Stromal cell of bone marrow (primary cell): ENCODE measurements around the gene PLXNA4.

Source experiments
- DNase-seq: peaks from one replicate; pipeline ENCODE4 v3.0.0-alpha.2; 2012; ENCODE audit warnings: low read depth

PLXNA4 gene

GRCh38 chr7:132469264-132469663 is 107.0 kb downstream of the PLXNA4 start:
- peak; percentile 15 for DNase-seq

DNA sequence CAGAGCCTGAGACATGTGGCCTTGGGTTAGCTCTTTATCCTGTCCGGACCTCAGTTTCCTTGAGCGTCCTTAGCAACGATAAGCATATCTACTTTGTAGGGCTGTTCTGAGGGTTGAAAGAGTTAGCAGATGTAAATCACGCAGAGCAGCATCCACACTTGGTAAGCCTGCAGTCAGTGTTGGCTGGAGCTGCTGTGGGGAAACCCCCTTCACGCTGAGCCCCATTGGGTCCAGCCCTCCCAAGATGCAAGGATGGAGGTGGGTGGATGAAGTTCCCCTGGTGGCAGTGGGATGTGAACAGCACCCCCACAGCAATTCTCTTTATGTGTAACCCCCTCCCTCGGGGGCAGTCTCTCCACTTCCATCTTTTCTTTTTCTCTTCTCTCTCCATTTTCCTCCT is 109.9 kb downstream of the PLXNA4 start:
- no peak for DNase-seq

GRCh38 chr7:132465516-132465915 is 110.8 kb downstream of the PLXNA4 start:
- DNase-seq: no peak

DNA sequence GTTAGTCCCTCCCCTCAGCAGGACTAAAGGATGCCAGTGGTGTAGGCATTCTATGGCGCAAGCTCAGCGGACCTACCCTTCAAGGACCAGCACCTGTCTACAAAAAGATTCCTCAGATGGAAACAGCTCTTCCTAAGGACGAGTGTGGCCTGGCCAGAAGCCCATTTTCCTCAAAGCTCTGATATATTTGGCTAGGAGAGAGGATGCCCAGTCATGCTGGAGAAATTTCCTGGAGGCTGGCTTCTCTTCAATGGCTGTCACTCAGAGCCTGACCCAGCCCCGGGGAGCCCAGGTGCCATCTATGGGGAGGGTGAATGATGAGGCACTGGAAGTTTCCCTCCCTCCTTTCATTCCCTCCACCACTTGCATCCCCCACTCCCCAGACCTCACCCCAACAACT is 111.5 kb downstream of the PLXNA4 start:
- peak; percentile 45 for DNase-seq

DNA sequence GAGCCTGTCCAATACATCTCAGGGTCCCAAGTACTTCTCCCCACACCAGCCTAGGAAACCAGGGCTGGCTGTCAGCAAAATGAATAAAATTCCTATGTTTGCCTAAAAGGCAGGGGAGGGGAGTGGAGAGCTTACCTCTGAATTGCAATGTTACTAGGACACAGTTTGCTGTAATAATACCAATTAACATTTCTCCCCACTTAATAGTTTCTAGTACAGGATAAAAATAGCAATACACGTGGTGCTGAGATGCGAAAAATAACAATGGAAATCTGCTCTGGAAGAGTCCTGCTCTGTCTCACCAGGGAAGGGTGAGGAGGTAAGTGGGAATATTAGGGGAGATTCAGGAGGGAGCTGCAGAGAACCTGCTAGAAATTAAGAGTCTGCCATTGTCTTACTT is 112.3 kb downstream of the PLXNA4 start:
- no peak for DNase-seq

GRCh38 chr7:132462478-132462877 is 113.8 kb downstream of the PLXNA4 start:
- no peak for DNase-seq

DNA sequence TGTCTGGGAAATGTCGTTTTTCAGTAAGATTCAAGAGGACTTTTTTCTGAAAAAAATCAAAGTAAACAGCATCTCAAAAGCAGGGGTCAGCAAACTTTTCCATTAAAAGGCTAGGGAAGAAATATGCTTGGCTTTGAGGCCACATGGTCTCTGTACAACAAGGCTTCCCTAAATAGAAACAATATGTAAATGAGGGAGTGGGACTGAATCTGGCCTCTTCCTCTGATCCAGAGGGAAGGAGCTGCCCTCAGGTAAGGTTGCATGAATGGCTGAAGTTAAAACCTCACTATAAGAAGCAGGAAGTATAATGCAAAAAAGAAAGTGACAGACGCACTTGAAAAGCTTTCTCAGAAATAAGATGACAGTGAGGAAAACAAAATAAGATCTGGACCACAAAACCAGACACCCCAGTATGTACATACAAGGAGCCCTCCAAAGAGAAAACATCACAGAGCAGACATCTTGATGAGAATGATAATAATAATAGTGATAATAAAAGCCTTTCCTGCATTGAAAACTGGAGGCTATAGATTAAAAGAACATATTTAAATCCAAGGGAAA is 115.2 kb downstream of the PLXNA4 start:
- no peak for DNase-seq

DNA sequence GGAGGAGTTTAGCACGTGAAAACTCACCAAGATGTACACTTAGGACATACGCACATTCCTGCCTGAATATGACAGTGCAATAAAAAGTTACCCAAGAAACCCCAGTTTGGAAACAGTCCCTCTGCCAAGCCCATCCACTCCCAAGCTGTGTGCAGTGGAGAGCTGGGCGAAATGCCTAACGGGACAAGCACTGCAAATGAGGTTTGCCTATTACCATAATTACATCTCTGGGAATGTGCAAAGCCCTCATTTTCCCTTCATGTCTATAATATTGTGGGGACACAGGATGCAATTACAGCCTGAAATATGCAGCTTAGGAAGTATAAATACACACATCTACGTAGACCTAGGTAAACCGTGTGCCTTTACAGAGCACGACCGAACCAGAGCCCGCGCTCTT is 117.5 kb downstream of the PLXNA4 start:
- no peak for DNase-seq

DNA sequence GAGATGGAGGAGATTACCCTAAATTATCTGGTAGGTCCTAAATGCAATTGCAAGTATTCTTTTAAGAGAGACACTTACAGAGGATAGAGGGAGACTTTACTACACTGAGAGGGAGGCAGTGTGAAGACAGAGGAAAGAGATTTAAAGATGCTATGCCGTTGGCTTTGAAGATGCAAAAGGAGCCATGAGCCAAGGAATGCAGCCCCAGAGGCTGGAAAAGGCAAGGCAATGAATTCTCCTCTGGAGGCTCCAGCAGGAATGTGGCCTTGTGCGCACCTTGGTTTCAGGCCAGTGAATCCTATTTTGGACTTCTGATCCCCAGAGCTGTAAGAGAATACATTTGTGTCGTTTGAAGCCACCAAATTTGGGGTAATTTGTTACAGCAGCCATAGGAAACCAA is 118.6 kb downstream of the PLXNA4 start:
- no peak for DNase-seq

DNA sequence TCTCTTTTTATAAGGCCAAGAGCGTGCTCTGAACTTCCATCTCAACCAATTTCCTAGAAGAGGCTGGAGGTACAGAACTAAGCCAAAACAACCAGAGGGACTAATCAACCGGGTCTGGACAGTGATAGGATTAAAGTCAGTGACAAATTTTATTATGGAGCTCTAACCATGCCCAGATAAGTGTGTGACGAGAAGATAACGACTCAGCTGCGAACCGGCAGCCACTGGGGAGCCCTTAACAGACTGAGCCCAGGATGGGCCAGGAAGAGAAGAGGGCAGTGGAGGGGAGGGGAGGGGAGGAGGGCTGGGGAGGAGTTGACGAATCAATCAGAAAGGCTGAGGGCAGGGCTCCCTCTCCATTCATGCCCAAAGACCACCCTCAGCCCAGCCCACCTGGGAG is 119.9 kb downstream of the PLXNA4 start:
- no peak for DNase-seq

DNA sequence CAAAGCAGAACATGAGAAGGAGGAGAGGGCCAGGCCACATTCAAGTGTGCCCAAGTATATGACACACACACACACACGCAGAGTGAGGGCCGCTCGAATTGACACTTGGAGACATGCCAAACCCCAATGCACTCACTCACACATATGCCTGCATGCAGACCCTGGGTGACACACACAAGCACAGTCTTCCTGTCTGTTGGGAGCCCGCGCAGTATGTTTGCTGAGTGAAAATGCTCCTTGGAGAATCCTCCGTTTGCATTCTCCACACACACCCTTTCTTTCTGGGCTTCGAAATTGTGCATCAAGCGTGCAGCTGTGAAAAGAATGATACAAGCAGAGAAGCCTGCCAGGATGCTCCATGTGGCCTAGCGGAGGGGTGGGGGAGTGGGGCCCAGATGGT is 120.9 kb downstream of the PLXNA4 start:
- no peak for DNase-seq

DNA sequence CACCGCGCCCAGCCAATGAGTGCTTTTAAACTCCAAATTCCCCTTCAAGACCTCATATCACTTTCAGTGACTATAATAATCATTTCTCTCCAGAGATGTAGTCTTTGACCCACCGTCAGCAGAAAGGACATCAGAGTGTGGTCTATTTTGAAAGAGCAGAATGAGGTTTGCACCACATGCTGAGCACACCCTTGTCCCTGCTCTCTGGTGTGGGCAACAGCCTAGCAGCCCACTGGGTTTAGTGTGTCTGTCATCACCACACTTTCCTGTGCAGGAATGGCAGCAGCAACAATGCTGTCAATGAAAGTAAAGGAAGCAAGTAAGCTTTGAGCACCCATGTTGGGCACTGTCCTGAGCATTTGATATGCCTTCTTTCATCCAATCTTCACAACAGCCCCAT is 122.4 kb downstream of the PLXNA4 start:
- no peak for DNase-seq

DNA sequence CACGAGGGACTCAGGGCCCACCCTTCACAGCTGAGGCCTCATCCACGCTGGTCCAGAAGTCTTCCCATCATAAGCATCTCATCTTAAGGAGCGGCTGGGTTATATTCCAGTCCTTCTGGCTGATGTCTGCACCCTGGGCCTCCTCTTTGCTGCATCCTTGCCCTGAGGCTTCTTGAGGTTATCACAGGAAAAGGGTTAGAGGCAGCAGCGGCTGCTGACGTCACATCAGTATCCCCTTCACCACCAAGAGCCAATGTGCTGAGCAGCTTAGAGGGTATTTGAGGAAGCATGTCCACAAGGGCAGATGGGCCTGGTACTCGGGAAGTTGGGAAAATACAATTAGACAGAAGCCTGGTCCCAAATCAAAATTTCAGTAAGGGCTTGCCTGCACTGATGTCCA is 125.1 kb downstream of the PLXNA4 start:
- DNase-seq: no peak

DNA sequence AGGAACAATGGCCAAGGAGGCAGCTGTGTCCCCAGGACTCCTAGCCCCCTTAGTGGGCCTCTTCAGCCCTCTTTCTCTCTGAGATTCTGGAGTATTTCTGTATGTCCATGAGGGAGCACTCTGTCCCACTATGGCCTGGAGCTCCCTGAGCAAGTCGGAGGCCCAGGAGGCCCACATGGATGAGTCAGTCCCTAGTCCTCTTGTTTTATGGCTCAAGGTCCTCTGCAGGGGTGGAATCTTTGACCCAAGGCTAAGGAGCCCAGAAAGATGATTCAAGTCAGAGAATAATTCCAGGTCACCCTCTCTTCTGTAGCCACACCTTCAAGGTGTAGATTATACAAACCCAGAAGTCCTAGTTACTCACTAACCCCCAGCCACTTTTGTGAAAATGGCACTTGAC is 125.6 kb downstream of the PLXNA4 start:
- no peak for DNase-seq

DNA sequence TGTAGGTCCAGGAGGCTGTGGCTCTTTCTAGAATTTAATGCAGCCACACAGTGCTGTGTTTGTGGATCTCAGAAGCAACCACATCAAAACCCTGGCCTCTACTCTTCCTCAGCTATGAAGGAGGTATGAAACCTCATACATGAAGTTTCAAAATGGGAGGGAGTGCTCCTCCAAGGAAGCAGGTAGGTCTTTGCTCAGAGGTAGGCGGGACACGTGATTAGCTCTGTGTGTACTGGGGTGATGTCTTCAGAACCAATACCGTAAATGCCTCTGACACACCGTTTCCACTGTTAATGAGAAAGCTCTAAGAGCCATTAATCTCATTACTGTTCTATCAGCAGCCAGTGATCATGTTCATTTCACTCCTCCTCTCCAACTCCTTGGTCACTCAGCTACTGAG is 126.1 kb downstream of the PLXNA4 start:
- no peak for DNase-seq

GRCh38 chr7:132446666-132447278 is 129.5 kb downstream of the PLXNA4 start:
- DNase-seq: no peak

- no peak for DNase-seq
Observed at GRCh38 chr7:132446260-132446659, 130.0 kb downstream of the PLXNA4 start.

GRCh38 chr7:132443761-132444520 is 132.3 kb downstream of the PLXNA4 start:
- no peak for DNase-seq

GRCh38 chr7:132441935-132442334 is 134.3 kb downstream of the PLXNA4 start:
- no peak for DNase-seq

- DNase-seq: no peak
Observed at GRCh38 chr7:132440151-132440550, 136.1 kb downstream of the PLXNA4 start.

GRCh38 chr7:132438926-132439325 is 137.3 kb downstream of the PLXNA4 start:
- no peak for DNase-seq

DNA sequence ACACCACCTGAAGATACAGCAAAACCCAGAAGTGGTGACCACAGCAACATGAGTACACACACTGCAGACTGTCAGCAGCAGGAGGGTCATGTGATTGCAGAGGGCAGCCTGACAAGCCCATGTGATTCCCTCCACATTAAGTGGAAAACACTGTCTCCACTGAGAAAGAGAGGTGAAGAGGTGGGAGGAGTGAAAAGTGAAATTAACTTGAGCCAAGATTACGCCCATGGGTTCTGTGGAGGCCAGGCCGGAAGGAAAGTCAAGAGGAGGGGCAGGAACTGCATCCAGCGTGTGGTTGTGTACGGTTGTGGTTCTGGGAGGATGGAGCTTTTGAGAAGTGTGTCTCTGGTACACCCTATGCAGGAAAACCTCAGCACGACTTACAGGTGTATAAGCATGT is 138.5 kb downstream of the PLXNA4 start:
- no peak for DNase-seq

- DNase-seq: no peak
Observed at GRCh38 chr7:132436121-132436520, 140.1 kb downstream of the PLXNA4 start.
